IMR-90 (cell line): Measurements from ENCODE around the gene PRKCE. TPM values are rescaled to one million over a fixed set of nuclear protein-coding genes. Genes with fewer than 3 reads are reported as not detected.

ENCODE experiments used
- ATAC-seq: fragments of 200-7000 bp; cut with Tn5 transposase; 2 replicates; pipeline ENCODE4 v1.9.1; 2020; ENCODE audit warnings: low read depth, mild to moderate bottlenecking, moderate library complexity
- BruUV-seq: library from RNA; stranded (reverse); fragments of 400-500 nt; replicated peaks from 2 replicates; lab custom pipeline; 2021; lab: Mats Ljungman, UMichigan
- CTCF ChIA-PET: fragments of 300-600 bp; formaldehyde crosslinking; extraction: SDS; loops from one replicate; lab custom pipeline; 2021; ENCODE audit warnings: antibody characterized with exemption; lab: Yijun Ruan, JAX
- POLR2A ChIA-PET: fragments of 300-600 bp; sonication (Branson Sonifier 250); formaldehyde crosslinking; loops from one replicate; lab custom pipeline; 2022; ENCODE audit warnings: antibody characterized with exemption; ENCODE audit not compliant: unreplicated experiment; lab: Charles Lee
- DNase-seq: peaks from one replicate; pipeline ENCODE4 v3.0.0; 2013
- H2AFZ ChIP-seq: replicated peaks from 2 replicates; pipeline ENCODE3; 2013; ENCODE audit warnings: low read length, mild to moderate bottlenecking; ENCODE audit not compliant: poor library complexity
- H2AK5ac ChIP-seq: 2 replicates; pipeline ENCODE4 v1.6.1; 2013; ENCODE audit warnings: low read depth, low read length, inconsistent platforms
- H2AK9ac ChIP-seq: replicated peaks from 2 replicates; pipeline ENCODE3; 2013; ENCODE audit warnings: mild to moderate bottlenecking, low read depth, low read length, moderate library complexity; ENCODE audit not compliant: poor library complexity
- H2BK120ac ChIP-seq: 2 replicates; pipeline ENCODE4 v1.6.1; 2013; ENCODE audit warnings: low read depth, low read length, inconsistent platforms
- H2BK15ac ChIP-seq: 3 replicates; pipeline ENCODE4 v1.6.1; 2013; ENCODE audit warnings: low read depth, low read length, inconsistent platforms
- H2BK20ac ChIP-seq: 2 replicates; pipeline ENCODE4 v1.6.1; 2013; ENCODE audit warnings: low read depth, mild to moderate bottlenecking, inconsistent platforms, low read length, moderate library complexity
- H2BK5ac ChIP-seq: 2 replicates; pipeline ENCODE4 v1.6.1; 2013; ENCODE audit warnings: mild to moderate bottlenecking, low read depth, low read length, inconsistent platforms; ENCODE audit not compliant: poor library complexity, severe bottlenecking
- H3K14ac ChIP-seq: replicated peaks from 2 replicates; pipeline ENCODE4 v1.6.1; 2013; ENCODE audit warnings: low read depth, low read length, inconsistent platforms
- H3K18ac ChIP-seq: 2 replicates; pipeline ENCODE4 v1.6.1; 2013; ENCODE audit warnings: low read depth, low read length, control low read depth
- H3K23ac ChIP-seq: 2 replicates; pipeline ENCODE4 v1.6.1; 2013; ENCODE audit warnings: low read depth, low read length, inconsistent platforms
- H3K27ac ChIP-seq: 2 replicates; pipeline ENCODE4 v1.5.1; 2013; ENCODE audit warnings: mild to moderate bottlenecking, control low read depth, low read length; ENCODE audit not compliant: insufficient read depth
- H3K27me3 ChIP-seq: 2 replicates; pipeline ENCODE4 v1.6.1; 2013; ENCODE audit warnings: low read length; ENCODE audit not compliant: control insufficient read depth, insufficient read depth
- H3K36me3 ChIP-seq: 2 replicates; pipeline ENCODE4 v1.6.1; 2013; ENCODE audit warnings: low read length, mixed read lengths; ENCODE audit not compliant: control insufficient read depth, insufficient read depth
- H3K4ac ChIP-seq: 2 replicates; pipeline ENCODE4 v1.6.1; 2013; ENCODE audit warnings: low read depth, low read length, inconsistent platforms
- H3K4me1 ChIP-seq: 2 replicates; pipeline ENCODE4 v1.6.1; 2013; ENCODE audit warnings: low read length, mixed read lengths; ENCODE audit not compliant: control insufficient read depth, insufficient read depth
- H3K4me2 ChIP-seq: 2 replicates; pipeline ENCODE4 v1.6.1; 2013; ENCODE audit warnings: low read depth, mild to moderate bottlenecking, control low read depth, low read length, moderate library complexity
- H3K4me3 ChIP-seq: 2 replicates; pipeline ENCODE4 v1.5.1; 2013; ENCODE audit warnings: low read depth, mild to moderate bottlenecking, control low read depth, low read length, moderate library complexity; ENCODE audit not compliant: insufficient read depth
- H3K56ac ChIP-seq: 2 replicates; pipeline ENCODE4 v1.6.1; 2013; ENCODE audit warnings: low read length, inconsistent platforms; ENCODE audit not compliant: insufficient read depth; ENCODE audit errors: extremely low read depth
- H3K79me1 ChIP-seq, 2 experiments: 2 replicates each; pipeline ENCODE4 v1.6.1; 2013; ENCODE audit warnings: low read length in 2 of 2, inconsistent platforms in 1 of 2, low read depth in 1 of 2
- H3K9ac ChIP-seq: 2 replicates; pipeline ENCODE4 v1.6.1; 2013; ENCODE audit warnings: low read depth, low read length, control low read depth
- H3K9me1 ChIP-seq: 2 replicates; pipeline ENCODE4 v1.6.1; 2013; ENCODE audit warnings: low read length, inconsistent platforms; ENCODE audit not compliant: insufficient read depth
- H3K9me3 ChIP-seq: 2 replicates; pipeline ENCODE4 v1.6.1; 2013; ENCODE audit warnings: low read length; ENCODE audit not compliant: control insufficient read depth, insufficient read depth
- H4K20me1 ChIP-seq: 2 replicates; pipeline ENCODE4 v1.6.1; 2013; ENCODE audit warnings: low read length, inconsistent platforms; ENCODE audit not compliant: insufficient read depth
- H4K5ac ChIP-seq: 2 replicates; pipeline ENCODE4 v1.6.1; 2013; ENCODE audit warnings: mild to moderate bottlenecking, low read depth, low read length, control low read depth
- H4K8ac ChIP-seq, 2 experiments: 2 replicates each; pipeline ENCODE4 v1.6.1; 2013; ENCODE audit warnings: low read depth in 2 of 2, low read length in 2 of 2, control low read depth in 1 of 2, inconsistent platforms in 1 of 2
- H4K91ac ChIP-seq: 2 replicates; pipeline ENCODE4 v1.6.1; 2013; ENCODE audit warnings: low read depth, low read length, inconsistent platforms; ENCODE audit not compliant: insufficient read depth
- BHLHE40 ChIP-seq: fragments of 150-350 bp; IDR thresholded peaks from 2 replicates; pipeline ENCODE4 v1.6.1; 2016; ENCODE audit warnings: mild to moderate bottlenecking, low read depth, low read length
- CHD1 ChIP-seq: IDR thresholded peaks from 2 replicates; pipeline ENCODE4 v1.6.1; 2012; ENCODE audit warnings: low read depth, low read length, improper control_type of control experiment
- ELK1 ChIP-seq: fragments of 150-350 bp; IDR thresholded peaks from 2 replicates; pipeline ENCODE4 v1.6.1; 2016; ENCODE audit warnings: low read depth, mild to moderate bottlenecking, low read length, moderate library complexity, borderline replicate concordance
- FOS ChIP-seq: fragments of 150-350 bp; IDR thresholded peaks from 2 replicates; pipeline ENCODE4 v1.6.1; 2016; ENCODE audit warnings: low read depth, low read length
- MAZ ChIP-seq: IDR thresholded peaks from 2 replicates; pipeline ENCODE4 v1.6.1; 2012; ENCODE audit warnings: low read depth, mild to moderate bottlenecking, low read length, improper control_type of control experiment, moderate library complexity, borderline replicate concordance
- MXI1 ChIP-seq: IDR thresholded peaks from 2 replicates; pipeline ENCODE4 v1.6.1; 2012; ENCODE audit warnings: low read depth, mild to moderate bottlenecking, low read length, moderate library complexity, borderline replicate concordance
- RCOR1 ChIP-seq: IDR thresholded peaks from 2 replicates; pipeline ENCODE4 v1.6.1; 2012; ENCODE audit warnings: mild to moderate bottlenecking, low read length, improper control_type of control experiment; ENCODE audit not compliant: insufficient replicate concordance
- WGBS, 2 experiments: methylation state at CpG; one replicate each; pipeline versions ENCODE4 v1.1.5 to v1.1.7; 2013; ENCODE audit warnings: missing lambda C conversion rate in 2 of 2; ENCODE audit not compliant: insufficient read length in 1 of 2; ENCODE audit errors: extremely low coverage in 2 of 2; 5-methylcytosine and 5-hydroxymethylcytosine counted together
- dilution Hi-C: fragments of 300-500 bp; cut with HindIII; formaldehyde crosslinking; loops from one replicate; pipeline ENCODE4 v1.14.3; 2018; ENCODE audit warnings: low sequenced_read_pairs; ENCODE audit not compliant: unreplicated experiment
- in situ Hi-C: fragments of 300-500 bp; cut with MboI; formaldehyde crosslinking; loops from 3 replicates; pipeline ENCODE4 v1.14.3; 2019; ENCODE audit warnings: low sequenced_read_pairs, inconsistent platforms, mixed read lengths
- intact Hi-C: fragments of 100-400 bp; cut with micrococcal nuclease; formaldehyde crosslinking; loops from 2 replicates; pipeline ENCODE4 v1.10.0; 2022
- polyA plus RNA-seq, 3 experiments: library from polyadenylated mRNA; depleted of rRNA; stranded (reverse); fragments of >200 nt; gene quantifications; 2 replicates each; pipeline ENCODE4 v1.2.3, GENCODE V29; 2012; ENCODE audit warnings: low replicate concordance in 1 of 3
- total RNA-seq: library from RNA; depleted of rRNA; stranded (reverse); fragments of >200 nt; gene quantifications from 2 replicates; pipeline ENCODE4 v1.2.3, GENCODE V29; 2012

PRKCE gene
- total and polyA plus RNA-seq, 2 of the 4 experiments (the other 2 are of a cell fraction) = 8.1 to 32.4 TPM

- Histone ChIP-seq H3K4me2 (no peak overlapping the region), H3K18ac (no peak overlapping the region), H2AK9ac (no peak overlapping the region), H3K9me3 (0 out of 2 replicates have a peak, but pooled peaks cover 2% of the 10 kb centered on the region), H4K8ac (no peak overlapping the region), H2BK20ac (no peak overlapping the region), H2AFZ (no peak overlapping the region), H3K14ac (no peak overlapping the region), H3K23ac (peak overlapping the region; percentile 40; the same call in 1 of the 2 replicates), H2BK15ac (no peak overlapping the region), H3K27ac (no peak overlapping the region), H3K4me3 (no peak overlapping the region), H3K4me1 (peaks cover 3% of the 10 kb centered on the region), H2BK120ac (no peak overlapping the region), H3K36me3 (peaks cover 4% of the 10 kb centered on the region), H2AK5ac (no peak overlapping the region), H4K20me1 (no peaks in the 10 kb centered on the region), H4K91ac (no peak overlapping the region), H4K5ac (no peak overlapping the region), H3K79me1 (no peaks in the 10 kb centered on the region), H2BK5ac (no peak overlapping the region), H3K27me3 (no peaks in the 10 kb centered on the region), H3K9ac (no peak overlapping the region), H3K4ac (0 out of 2 replicates have a peak overlapping the region, but pooled peaks have one; percentile 4), H3K56ac (no peak overlapping the region), H3K9me1 (peaks cover 1% of the 10 kb centered on the region; the same call in 1 of the 2 replicates)
- intact Hi-C loops (no loop called here), dilution Hi-C loops (no loop called here), in situ Hi-C loops (no loop called here)
- WGBS, 2 experiments = no CpG with 5 or more reads among the region's 6 CpGs
- TF ChIP-seq BHLHE40 (no peak), ELK1 (no peak), MXI1 (no peak), RCOR1 (no peak), MAZ (no peak), FOS (no peak), CHD1 (no peak)
- DNase-seq (no peak), ATAC-seq (no peak)
- ChIA-PET POLR2A (no interaction called here), CTCF (interaction anchor here (0.7 kb wide), 1 partner anchor 380 kb away, joined by 3 read pairs; no protein-coding TSS in a partner anchor)
- BruUV-seq = no TSS peak
Observed at GRCh38 chr2:46025081-46025480, 373.6 kb downstream of the PRKCE start.
